Transverse colon (tissue), 4 donors: ENCODE data around the gene SLC22A31. TPM values are rescaled to one million over a fixed set of nuclear protein-coding genes. Genes with fewer than 3 reads are reported as not detected.

ENCODE experiments used
- DNase-seq: peaks from one replicate; pipeline ENCODE4 v3.0.0-alpha.2; 2019
- H3K27ac ChIP-seq, 4 donors: fragments of 200-600 bp; sonication (generic); 2 replicates each; pipeline ENCODE4 v1.5.1; 2016 to 2018; ENCODE audit warnings: inconsistent platforms in 4 of 4
- H3K27me3 ChIP-seq: fragments of 200-600 bp; sonication (generic); 2 replicates; pipeline ENCODE4 v1.5.1; 2017; ENCODE audit warnings: inconsistent platforms
- H3K36me3 ChIP-seq, 4 donors: fragments of 200-600 bp; sonication (generic); 2 replicates each; pipeline ENCODE4 v1.5.1; 2017 to 2019; ENCODE audit warnings: inconsistent platforms in 4 of 4
- H3K4me1 ChIP-seq, 4 donors: fragments of 200-600 bp; sonication (generic); 2 replicates each; pipeline ENCODE4 v1.5.1; 2017 to 2020; ENCODE audit warnings: inconsistent platforms in 4 of 4
- H3K4me3 ChIP-seq, 4 donors: fragments of 200-600 bp; sonication (generic); 1 replicate in 1 of 4; 2 replicates in 3 of 4; pipeline versions ENCODE4 v1.5.1 to v1.6.1; 2017 to 2019; ENCODE audit warnings: inconsistent platforms in 4 of 4
- H3K9me3 ChIP-seq, 2 donors: fragments of 200-600 bp; sonication (generic); 2 replicates each; pipeline ENCODE4 v1.5.1; 2017 to 2019; ENCODE audit warnings: inconsistent platforms in 2 of 2
- EP300 ChIP-seq: sonication (generic); formaldehyde crosslinking; IDR thresholded peaks from one replicate; pipeline ENCODE4 v1.6.1; 2017; ENCODE audit warnings: antibody characterized with exemption, low read depth
- POLR2A ChIP-seq: fragments of 450-650 bp; IDR thresholded peaks from one replicate; pipeline ENCODE4 v1.6.1; 2016; ENCODE audit warnings: antibody characterized with exemption, mild to moderate bottlenecking, moderate library complexity
- POLR2AphosphoS5 ChIP-seq, 3 donors: sonication (generic); formaldehyde crosslinking; IDR thresholded peaks; one replicate each; pipeline ENCODE4 v1.6.1; 2016; ENCODE audit warnings: antibody characterized with exemption in 3 of 3
- WGBS, 2 donors: methylation state at CpG; one replicate each; pipeline ENCODE4 v1.1.5; 2018; ENCODE audit warnings: low coverage in 1 of 2; 5-methylcytosine and 5-hydroxymethylcytosine counted together
- in situ Hi-C, 4 donors: fragments of 200-750 bp; cut with MboI; loops; one replicate each; pipeline versions ENCODE4 v1.15.0 to v1.15.1; 2017; ENCODE audit warnings: low sequenced_read_pairs in 3 of 4, low pct_ligation_motif_present in 1 of 4, low pct_unique_long_range_greater_than_20kb in 1 of 4
- intact Hi-C: fragments of 100-400 bp; cut with DNase I; formaldehyde crosslinking; loops from one replicate; pipeline ENCODE4 v1.15.1; 2023; ENCODE audit warnings: low total_unique reads
- total RNA-seq, 4 donors: library from RNA; depleted of rRNA; stranded (reverse); fragments of >200 nt; gene quantifications; one replicate each; pipeline ENCODE4 v1.1.0, GENCODE V29; 2016
- TF ChIP-seq, protein P1 (sequence below), 5 experiments: fragments of 200-600 bp in 3 of 5; fragments of 450-650 bp in 2 of 5; sonication (generic) in 3 of 5; IDR thresholded peaks; 1 replicate in 2 of 5; 2 replicates in 3 of 5; pipeline ENCODE4 v1.5.1; 2016 to 2017; ENCODE audit warnings: antibody characterized with exemption in 5 of 5, inconsistent platforms in 3 of 5, mild to moderate bottlenecking in 2 of 5, moderate library complexity in 1 of 5

SLC22A31 gene
- total RNA-seq, 4 donors from 2014 or later, result 1.3 TPM; not detected in 3

DNA sequence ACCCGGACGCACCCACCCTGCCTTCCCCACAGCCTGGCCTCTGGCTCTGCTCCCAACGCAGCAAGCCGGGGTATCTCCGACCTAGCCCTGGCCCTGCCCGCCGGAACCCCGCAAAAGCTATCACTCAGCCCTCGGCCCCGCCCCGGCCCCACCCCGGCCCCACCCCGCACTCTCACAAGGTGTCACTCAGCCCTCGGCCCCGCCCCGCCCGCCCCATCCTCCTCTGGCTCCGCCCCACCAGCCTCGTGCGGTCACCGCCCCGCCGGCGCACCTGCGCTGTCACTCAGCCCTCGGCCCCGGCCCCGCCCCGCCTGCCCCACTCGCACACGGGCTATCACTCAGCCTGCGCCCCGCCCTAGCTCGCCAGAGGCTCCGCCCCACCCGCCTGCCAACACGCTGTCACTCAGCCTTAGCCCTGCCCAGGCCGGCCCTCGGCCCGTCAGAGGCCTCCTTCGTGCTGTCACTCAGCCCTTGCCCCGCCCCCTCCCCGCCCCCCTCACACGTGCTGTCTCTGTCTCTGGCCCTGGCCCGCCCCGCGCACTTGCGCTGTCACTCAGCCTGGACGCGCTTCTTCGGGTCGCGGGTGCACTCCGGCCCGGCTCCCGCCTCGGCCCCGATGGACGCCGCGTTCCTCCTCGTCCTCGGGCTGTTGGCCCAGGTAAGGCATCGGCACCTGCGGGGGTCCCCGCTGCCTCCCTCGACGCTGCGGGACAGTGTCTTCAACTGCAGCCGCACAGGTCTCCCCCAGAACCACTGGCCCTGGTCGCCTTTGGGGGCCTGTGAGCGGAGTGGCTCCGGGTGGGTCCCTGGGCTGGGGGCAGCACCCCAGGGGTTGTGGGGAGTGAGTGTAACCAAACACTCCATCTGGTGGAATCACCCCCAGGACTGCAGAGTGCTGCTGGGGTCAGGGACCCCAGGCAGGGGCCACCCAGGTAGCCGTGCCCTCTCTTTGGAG, 28.8 kb downstream of the SLC22A31 start, which contains the start of gene CDH15:
TSS of gene CDH15 (plus strand) at position 533 of the 955 bp plus-strand sequence. CDS start at position 617, 84 bp downstream.
- no peak for TF ChIP-seq POLR2A
- no peak for TF ChIP-seq EP300
- TF ChIP-seq POLR2AphosphoS5 (IDR thresholded peaks at IDR 0.05), result no peak

DNA sequence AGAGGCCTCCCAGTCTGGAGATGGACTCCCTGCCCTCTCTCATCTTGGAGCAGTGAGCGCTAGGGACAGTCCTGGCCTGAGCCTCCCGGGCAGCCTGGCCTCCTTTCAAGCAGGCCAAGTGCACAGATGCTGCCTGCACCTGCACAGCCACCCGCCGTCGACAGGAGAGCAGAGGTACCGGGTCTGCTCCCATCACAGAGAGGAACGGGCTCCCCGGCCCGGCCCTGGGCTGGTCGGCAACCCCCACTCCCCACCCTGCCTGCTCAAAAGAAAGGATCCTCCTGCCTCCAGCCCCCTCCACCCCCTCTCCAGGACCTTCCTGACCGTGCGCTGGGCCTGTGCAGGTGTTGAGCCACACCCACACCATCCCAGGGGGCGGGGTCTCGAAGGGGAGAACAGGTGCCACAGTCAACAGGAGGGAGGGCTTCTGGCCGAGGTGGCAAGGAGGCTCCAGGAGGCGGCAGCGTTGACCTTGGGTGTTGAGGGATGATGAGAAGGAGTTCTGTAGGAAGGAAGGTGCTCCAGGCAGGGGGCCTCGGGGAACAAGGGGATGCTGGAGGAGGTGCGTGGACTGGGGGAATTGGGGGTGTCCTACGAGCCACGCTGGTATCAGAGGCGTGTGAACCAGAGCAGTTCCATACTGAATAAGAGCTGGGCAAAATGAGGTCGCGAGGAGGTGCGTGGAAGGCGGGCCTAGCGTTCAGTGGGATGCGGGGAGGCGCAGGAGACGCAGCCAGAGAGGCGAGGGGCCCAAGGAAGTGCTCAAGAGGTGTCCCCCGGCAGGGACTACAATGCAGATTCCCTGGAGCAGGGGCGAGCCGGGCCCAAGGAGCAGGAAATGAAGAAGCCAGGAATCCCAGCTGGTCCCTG, 29.8 kb downstream of the SLC22A31 start:
- peaks cover 16 to 23% (median 20%) of the 10 kb centered on the region in 4 donors for H3K4me1 ChIP-seq
- 8% methylated on average over 32 of the region's 34 CpGs; no CpG with 5 or more reads in 1 of the 2 donors for WGBS, 2 donors
- no peaks in the 10 kb centered on the region for H3K9me3 ChIP-seq
- in situ Hi-C loops, result loop anchor here in 2 of 4 donors (25.0 kb wide), 1 partner anchor 233 kb away; no protein-coding TSS in a partner anchor
- TF ChIP-seq EP300, result no peak
- TF ChIP-seq, protein P1, sequence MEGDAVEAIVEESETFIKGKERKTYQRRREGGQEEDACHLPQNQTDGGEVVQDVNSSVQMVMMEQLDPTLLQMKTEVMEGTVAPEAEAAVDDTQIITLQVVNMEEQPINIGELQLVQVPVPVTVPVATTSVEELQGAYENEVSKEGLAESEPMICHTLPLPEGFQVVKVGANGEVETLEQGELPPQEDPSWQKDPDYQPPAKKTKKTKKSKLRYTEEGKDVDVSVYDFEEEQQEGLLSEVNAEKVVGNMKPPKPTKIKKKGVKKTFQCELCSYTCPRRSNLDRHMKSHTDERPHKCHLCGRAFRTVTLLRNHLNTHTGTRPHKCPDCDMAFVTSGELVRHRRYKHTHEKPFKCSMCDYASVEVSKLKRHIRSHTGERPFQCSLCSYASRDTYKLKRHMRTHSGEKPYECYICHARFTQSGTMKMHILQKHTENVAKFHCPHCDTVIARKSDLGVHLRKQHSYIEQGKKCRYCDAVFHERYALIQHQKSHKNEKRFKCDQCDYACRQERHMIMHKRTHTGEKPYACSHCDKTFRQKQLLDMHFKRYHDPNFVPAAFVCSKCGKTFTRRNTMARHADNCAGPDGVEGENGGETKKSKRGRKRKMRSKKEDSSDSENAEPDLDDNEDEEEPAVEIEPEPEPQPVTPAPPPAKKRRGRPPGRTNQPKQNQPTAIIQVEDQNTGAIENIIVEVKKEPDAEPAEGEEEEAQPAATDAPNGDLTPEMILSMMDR (IDR thresholded peaks at IDR 0.05), result peak in 1 of 5 experiments; percentile 30
- peak overlapping the region in 2 of 4 donors; percentile 12 to 38 for H3K4me3 ChIP-seq
- intact Hi-C loops, result no loop called here
- peak; percentile 73 for DNase-seq
- no peaks in the 10 kb centered on the region for H3K36me3 ChIP-seq
- peak overlapping the region in 3 of 4 donors; percentile 9 to 33 (median 15) for H3K27ac ChIP-seq
- peaks cover 79% of the 10 kb centered on the region for H3K27me3 ChIP-seq

More for the DNA sequence above, 28.8 kb downstream of the SLC22A31 start, which contains the start of gene CDH15:
- peak within 1 kb of the TSS in 3 of 4 donors; percentile 9 to 33 (median 15) for H3K27ac ChIP-seq
- H3K4me3 ChIP-seq, result peak within 1 kb of the TSS in 2 of 4 donors; percentile 12 to 38
- peak; percentile 97 for DNase-seq
- intact Hi-C loops, result no loop called here
- H3K4me1 ChIP-seq, result peaks cover 16 to 23% (median 20%) of the 10 kb centered on the region in 4 donors
- H3K27me3 ChIP-seq, result peaks cover 87% of the 10 kb centered on the region
- in situ Hi-C loops, result loop anchor here in 2 of 4 donors (25.0 kb wide), 1 partner anchor 234 kb away; no protein-coding TSS in a partner anchor
- H3K36me3 ChIP-seq, result no peaks in the 10 kb centered on the region
- 11% methylated on average over 27 of the region's 74 CpGs; no CpG with 5 or more reads in 1 of the 2 donors for WGBS, 2 donors
- no peaks in the 10 kb centered on the region for H3K9me3 ChIP-seq

DNA sequence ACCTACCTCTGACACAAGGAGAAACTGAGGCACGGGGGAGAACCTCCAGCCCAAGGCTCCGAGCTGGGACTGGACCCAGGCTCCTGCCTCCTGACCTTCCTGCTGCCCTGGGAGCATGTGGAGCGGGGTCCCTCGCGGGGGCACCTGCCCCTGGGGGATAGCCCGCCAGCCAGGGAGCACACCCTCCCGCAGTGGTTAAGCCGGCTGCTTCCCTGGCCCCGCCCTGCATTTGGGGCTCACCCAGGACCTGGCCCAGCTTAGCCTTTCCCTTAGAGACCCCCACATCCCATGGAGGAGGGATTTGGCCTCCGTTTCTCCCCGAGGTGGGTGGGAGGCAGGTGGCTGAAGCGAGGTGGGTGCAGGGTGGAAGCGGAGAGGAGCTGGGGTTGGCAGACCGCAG, 30.6 kb downstream of the SLC22A31 start:
- DNase-seq, result no peak
- Histone ChIP-seq H3K27me3 (peaks cover 72% of the 10 kb centered on the region), H3K36me3 (no peaks in the 10 kb centered on the region), H3K9me3 (no peaks in the 10 kb centered on the region), H3K4me1 (peaks cover 16 to 23% (median 20%) of the 10 kb centered on the region in 4 donors), H3K27ac (no peak overlapping the region), H3K4me3 (no peak overlapping the region)
- 75% methylated on average over 14 of the region's 14 CpGs; no CpG with 5 or more reads in 1 of the 2 donors for WGBS, 2 donors
- intact Hi-C loops (no loop called here), in situ Hi-C loops (loop anchor here in 2 of 4 donors (25.0 kb wide), 1 partner anchor 232 kb away; no protein-coding TSS in a partner anchor)
- no peak for TF ChIP-seq EP300
- TF ChIP-seq POLR2AphosphoS5 (IDR thresholded peaks at IDR 0.05), result no peak
- no peak for TF ChIP-seq POLR2A
- TF ChIP-seq, protein P1 (IDR thresholded peaks at IDR 0.05), result no peak

DNA sequence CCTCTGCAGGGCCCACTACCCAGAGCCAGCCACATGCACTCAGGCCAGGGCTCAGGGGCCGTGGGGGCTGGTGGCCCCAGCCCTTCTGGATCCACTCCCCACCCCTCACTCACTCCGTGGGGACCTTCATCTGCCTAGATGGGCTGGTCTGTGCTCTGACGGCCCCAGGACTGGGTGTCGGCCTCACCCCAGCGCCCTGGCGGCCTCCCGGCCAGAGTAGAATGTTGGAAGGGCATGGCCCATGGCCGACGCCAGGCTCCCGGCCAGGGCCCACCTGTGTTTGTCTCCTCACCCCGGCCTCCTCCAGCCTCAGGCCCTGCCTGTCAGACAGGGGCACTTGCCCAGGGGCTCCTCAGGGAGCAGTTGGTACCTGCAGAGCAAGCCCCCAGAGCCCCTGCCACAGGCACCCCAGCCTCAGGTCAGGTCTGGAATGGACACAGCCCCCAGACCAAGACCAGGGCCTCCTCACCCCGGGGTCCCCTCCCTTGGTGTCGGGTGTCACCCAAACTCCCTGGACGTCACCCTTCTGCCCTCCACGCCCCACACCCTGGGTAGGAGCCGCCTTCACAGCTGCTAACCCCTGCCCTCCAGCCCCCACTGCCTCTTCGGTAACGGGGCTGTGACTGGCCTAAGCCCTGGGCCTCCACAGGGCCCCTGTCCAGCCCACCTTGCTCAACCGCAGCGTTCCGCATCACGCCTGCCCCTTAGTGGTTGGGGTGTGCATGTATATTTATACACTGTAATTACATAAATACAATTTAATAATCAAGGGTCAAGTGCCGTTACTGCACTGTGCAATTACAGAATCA, 31.8 kb downstream of the SLC22A31 start:
- Histone ChIP-seq H3K27me3 (peaks cover 67% of the 10 kb centered on the region), H3K4me1 (peaks cover 16 to 23% (median 20%) of the 10 kb centered on the region in 4 donors), H3K9me3 (no peaks in the 10 kb centered on the region), H3K4me3 (no peak overlapping the region), H3K27ac (no peak overlapping the region), H3K36me3 (no peaks in the 10 kb centered on the region)
- intact Hi-C loops, result no loop called here
- in situ Hi-C loops, result loop anchor here in 2 of 4 donors (25.0 kb wide), 1 partner anchor 231 kb away; no protein-coding TSS in a partner anchor
- no peak for TF ChIP-seq POLR2AphosphoS5 (IDR thresholded peaks at IDR 0.05)
- TF ChIP-seq, protein P1 (IDR thresholded peaks at IDR 0.05), result no peak
- no peak for TF ChIP-seq POLR2A
- no peak for TF ChIP-seq EP300
- DNase-seq, result no peak
- WGBS, 2 donors, result 50% methylated on average over 23 of the region's 23 CpGs; no CpG with 5 or more reads in 1 of the 2 donors
